PC-3 (cell line): ENCODE results near the gene C6orf47. TPM values are rescaled to one million over a fixed set of nuclear protein-coding genes. Genes with fewer than 3 reads are reported as not detected.

Experiments
- ATAC-seq: fragments of 200-7000 bp; cut with Tn5 transposase; 2 replicates; pipeline ENCODE4 v1.9.1; 2020; ENCODE audit warnings: mild to moderate bottlenecking, moderate library complexity
- BruUV-seq: library from RNA; stranded (reverse); fragments of 400-500 nt; replicated peaks from 2 replicates; lab custom pipeline; 2021; lab: Mats Ljungman, UMichigan
- CTCF ChIA-PET: fragments of 300-600 bp; sonication (Branson Sonifier 250); formaldehyde crosslinking; loops from one replicate; lab custom pipeline; 2022; ENCODE audit warnings: antibody characterized with exemption; lab: Charles Lee
- POLR2A ChIA-PET: fragments of 300-600 bp; sonication (Branson Sonifier 250); formaldehyde crosslinking; loops from one replicate; lab custom pipeline; 2022; ENCODE audit warnings: antibody characterized with exemption; ENCODE audit not compliant: unreplicated experiment; lab: Charles Lee
- DNase-seq: peaks from one replicate; pipeline ENCODE4 v3.0.0-alpha.2; 2015
- H2AFZ ChIP-seq: fragments of 300-600 bp; sonication (generic); 2 replicates; pipeline ENCODE4 v1.6.0; 2016; ENCODE audit warnings: antibody characterized with exemption, low read length
- H3F3A ChIP-seq: fragments of 300-600 bp; sonication (generic); one replicate; pipeline ENCODE4 v1.6.0; 2017; ENCODE audit warnings: antibody characterized with exemption, low read length, control low read depth, mild to moderate bottlenecking; ENCODE audit not compliant: unreplicated experiment
- H3K27ac ChIP-seq: fragments of 300-600 bp; sonication (generic); 2 replicates; pipeline ENCODE4 v1.5.1; 2016; ENCODE audit warnings: mild to moderate bottlenecking, low read length
- H3K27me3 ChIP-seq: fragments of 300-600 bp; sonication (generic); 2 replicates; pipeline ENCODE4 v1.6.1; 2016; ENCODE audit warnings: low read length, mixed read lengths
- H3K36me3 ChIP-seq: fragments of 300-600 bp; sonication (generic); 2 replicates; pipeline ENCODE4 v1.6.1; 2016; ENCODE audit warnings: low read depth, mixed run types, low read length, mixed read lengths
- H3K4me1 ChIP-seq: fragments of 300-600 bp; sonication (generic); 2 replicates; pipeline ENCODE4 v1.5.1; 2016; ENCODE audit warnings: low read length; ENCODE audit not compliant: insufficient read depth
- H3K4me2 ChIP-seq: fragments of 300-600 bp; sonication (generic); 2 replicates; pipeline ENCODE4 v1.6.0; 2016; ENCODE audit warnings: low read length
- H3K4me3 ChIP-seq: fragments of 300-600 bp; sonication (generic); 2 replicates; pipeline ENCODE4 v1.5.1; 2016; ENCODE audit warnings: mild to moderate bottlenecking, low read length, mixed read lengths
- H3K79me2 ChIP-seq: fragments of 300-600 bp; sonication (generic); 2 replicates; pipeline ENCODE4 v1.6.1; 2017; ENCODE audit warnings: low read length, mixed read lengths
- H3K9ac ChIP-seq: fragments of 300-600 bp; sonication (generic); 2 replicates; pipeline ENCODE4 v1.6.0; 2016; ENCODE audit warnings: mild to moderate bottlenecking, low read length
- H3K9me2 ChIP-seq: fragments of 300-600 bp; sonication (generic); replicated peaks from 2 replicates; pipeline ENCODE4 v1.6.1; 2016; ENCODE audit warnings: mixed run types, low read length, mixed read lengths
- H3K9me3 ChIP-seq: fragments of 300-600 bp; sonication (generic); 2 replicates; pipeline ENCODE4 v1.6.1; 2016; ENCODE audit warnings: low read length, mixed read lengths
- H4K20me1 ChIP-seq: fragments of 300-600 bp; sonication (generic); 2 replicates; pipeline ENCODE4 v1.6.1; 2016; ENCODE audit warnings: low read length, mixed read lengths
- EZH2 ChIP-seq: fragments of 300-600 bp; sonication (generic); IDR thresholded peaks from one replicate; pipeline ENCODE4 v1.6.1; 2017; ENCODE audit warnings: antibody characterized with exemption, mild to moderate bottlenecking, low read length; ENCODE audit not compliant: unreplicated experiment
- EZH2phosphoT487 ChIP-seq: fragments of 300-600 bp; sonication (generic); IDR thresholded peaks from 2 replicates; pipeline ENCODE4 v1.6.1; 2018; ENCODE audit warnings: mild to moderate bottlenecking, antibody characterized with exemption, low read length, borderline replicate concordance
- intact Hi-C: fragments of 100-400 bp; cut with micrococcal nuclease; formaldehyde crosslinking; loops from 2 replicates; pipeline ENCODE4 v1.9.0; 2023
- total RNA-seq: library from RNA; depleted of rRNA; stranded (reverse); fragments of >200 nt; gene quantifications from 2 replicates; pipeline ENCODE4 v1.2.3, GENCODE V29; 2014
- TF ChIP-seq, protein P1 (sequence below): fragments of 300-600 bp; sonication (generic); conservative IDR thresholded peaks from 2 replicates; pipeline ENCODE4 v1.5.1; 2017; ENCODE audit warnings: antibody characterized with exemption, low read depth, mild to moderate bottlenecking, low read length

The C6orf47 gene
- total RNA-seq, 1 experiment from 2014 or later: 26.3 TPM

GRCh38 chr6:31697555-31697954, 37.0 kb upstream of the C6orf47 start:
- POLR2A ChIA-PET: no interaction called here

GRCh38 chr6:31693535-31693934, 33.0 kb upstream of the C6orf47 start:
- no peak for TF ChIP-seq EZH2
- no peak for TF ChIP-seq EZH2phosphoT487
- TF ChIP-seq, protein P1, sequence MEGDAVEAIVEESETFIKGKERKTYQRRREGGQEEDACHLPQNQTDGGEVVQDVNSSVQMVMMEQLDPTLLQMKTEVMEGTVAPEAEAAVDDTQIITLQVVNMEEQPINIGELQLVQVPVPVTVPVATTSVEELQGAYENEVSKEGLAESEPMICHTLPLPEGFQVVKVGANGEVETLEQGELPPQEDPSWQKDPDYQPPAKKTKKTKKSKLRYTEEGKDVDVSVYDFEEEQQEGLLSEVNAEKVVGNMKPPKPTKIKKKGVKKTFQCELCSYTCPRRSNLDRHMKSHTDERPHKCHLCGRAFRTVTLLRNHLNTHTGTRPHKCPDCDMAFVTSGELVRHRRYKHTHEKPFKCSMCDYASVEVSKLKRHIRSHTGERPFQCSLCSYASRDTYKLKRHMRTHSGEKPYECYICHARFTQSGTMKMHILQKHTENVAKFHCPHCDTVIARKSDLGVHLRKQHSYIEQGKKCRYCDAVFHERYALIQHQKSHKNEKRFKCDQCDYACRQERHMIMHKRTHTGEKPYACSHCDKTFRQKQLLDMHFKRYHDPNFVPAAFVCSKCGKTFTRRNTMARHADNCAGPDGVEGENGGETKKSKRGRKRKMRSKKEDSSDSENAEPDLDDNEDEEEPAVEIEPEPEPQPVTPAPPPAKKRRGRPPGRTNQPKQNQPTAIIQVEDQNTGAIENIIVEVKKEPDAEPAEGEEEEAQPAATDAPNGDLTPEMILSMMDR: no peak
- ChIA-PET POLR2A (no interaction called here), CTCF (no interaction called here)
- Histone ChIP-seq H3K27ac (no peak overlapping the region), H3K9me2 (no peaks in the 10 kb centered on the region), H3K4me2 (no peak overlapping the region), H3K36me3 (peaks cover 7% of the 10 kb centered on the region; the same call in 1 of the 2 replicates), H2AFZ (no peak overlapping the region), H3K4me1 (0 out of 2 replicates have a peak, but pooled peaks cover 3% of the 10 kb centered on the region), H3K4me3 (no peak overlapping the region), H3K27me3 (no peaks in the 10 kb centered on the region), H4K20me1 (no peaks in the 10 kb centered on the region), H3K9ac (no peak overlapping the region), H3F3A (no peaks in the 10 kb centered on the region), H3K9me3 (no peaks in the 10 kb centered on the region), H3K79me2 (no peaks in the 10 kb centered on the region)
- intact Hi-C loops: no loop called here
- no peak for ATAC-seq
- DNase-seq: no peak
- no TSS peak for BruUV-seq

More at GRCh38 chr6:31697555-31697954, 37.0 kb upstream of the C6orf47 start:
- H3K9ac ChIP-seq: no peak overlapping the region
- peaks cover 3% of the 10 kb centered on the region; the same call in 1 of the 2 replicates for H3K36me3 ChIP-seq
- H3K27ac ChIP-seq: no peak overlapping the region
- TF ChIP-seq, protein P1: no peak
- TF ChIP-seq EZH2phosphoT487 (no peak), EZH2 (no peak)
- ATAC-seq (peak; percentile 25; the same call in 1 of the 2 replicates), DNase-seq (no peak)
- no peaks in the 10 kb centered on the region for H3K9me2 ChIP-seq
- no peak overlapping the region for H2AFZ ChIP-seq
- intact Hi-C loops: no loop called here
- peaks cover 20% of the 10 kb centered on the region for H3K79me2 ChIP-seq
- no peaks in the 10 kb centered on the region for H3F3A ChIP-seq
- no peaks in the 10 kb centered on the region for H4K20me1 ChIP-seq
- H3K4me1 ChIP-seq: peaks cover 10% of the 10 kb centered on the region
- H3K4me2 ChIP-seq: no peak overlapping the region
- no peak overlapping the region for H3K4me3 ChIP-seq
- no TSS peak for BruUV-seq
- CTCF ChIA-PET: interaction anchor here (0.6 kb wide), 1 partner anchor 1268 kb away, joined by 3 read pairs; no protein-coding TSS in a partner anchor
- H3K9me3 ChIP-seq: no peaks in the 10 kb centered on the region
- no peaks in the 10 kb centered on the region for H3K27me3 ChIP-seq

DNA sequence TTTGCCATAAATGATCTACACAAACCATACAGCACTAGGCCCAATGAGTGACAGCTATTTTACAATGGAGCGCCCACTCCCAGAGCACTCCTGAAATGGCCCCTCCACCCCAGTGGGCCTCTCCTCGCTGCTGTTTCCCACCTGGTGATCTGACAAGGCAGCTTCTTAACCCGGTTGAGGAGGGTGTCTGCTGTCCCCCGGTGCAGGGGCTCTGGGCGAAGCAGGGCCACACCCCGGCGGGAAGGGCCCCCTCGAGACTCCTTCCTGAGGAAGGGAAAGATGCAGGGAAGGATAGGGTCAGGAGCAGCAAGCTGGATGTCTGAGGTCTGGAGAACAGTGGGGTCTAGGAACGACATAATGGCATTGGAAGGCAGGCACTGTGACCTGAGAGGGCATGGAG, 32.3 kb upstream of the C6orf47 start:
- CTCF ChIA-PET: no interaction called here
- no peak for ATAC-seq

More for the DNA sequence above, 32.3 kb upstream of the C6orf47 start:
- no TSS peak for BruUV-seq
- H3K27me3 ChIP-seq: no peaks in the 10 kb centered on the region
- H3K79me2 ChIP-seq: no peaks in the 10 kb centered on the region
- H3F3A ChIP-seq: no peaks in the 10 kb centered on the region
- no peak overlapping the region for H2AFZ ChIP-seq
- no peak overlapping the region for H3K4me2 ChIP-seq
- no peaks in the 10 kb centered on the region for H3K9me2 ChIP-seq
- TF ChIP-seq EZH2 (no peak), EZH2phosphoT487 (no peak)
- H3K4me1 ChIP-seq: 0 out of 2 replicates have a peak, but pooled peaks cover 3% of the 10 kb centered on the region
- H4K20me1 ChIP-seq: no peaks in the 10 kb centered on the region
- intact Hi-C loops: no loop called here
- no peak overlapping the region for H3K27ac ChIP-seq
- H3K4me3 ChIP-seq: no peak overlapping the region
- no peak for DNase-seq
- POLR2A ChIA-PET: no interaction called here
- H3K36me3 ChIP-seq: peaks cover 8% of the 10 kb centered on the region; the same call in 1 of the 2 replicates
- no peak overlapping the region for H3K9ac ChIP-seq
- no peaks in the 10 kb centered on the region for H3K9me3 ChIP-seq
